ENCODE data around the gene HAND1. TPM values are rescaled to one million over a fixed set of nuclear protein-coding genes. Genes with fewer than 3 reads are reported as not detected.

Gene HAND1
- total RNA-seq, 4 donors from 2014 or later: not detected

- Histone ChIP-seq H3K4me1 (peaks cover 0 to 31% (median 0%) of the 10 kb centered on the region in 3 donors), H3K36me3 (no peaks in the 10 kb centered on the region), H3K4me3 (no peak overlapping the region), H3K27me3 (peaks cover 30 to 100% (median 64%) of the 10 kb centered on the region in 4 donors), H3K9me3 (no peaks in the 10 kb centered on the region), H3K27ac (no peak overlapping the region)
- TF ChIP-seq POLR2A (IDR thresholded peaks at IDR 0.05): no peak
- TF ChIP-seq, protein P1, sequence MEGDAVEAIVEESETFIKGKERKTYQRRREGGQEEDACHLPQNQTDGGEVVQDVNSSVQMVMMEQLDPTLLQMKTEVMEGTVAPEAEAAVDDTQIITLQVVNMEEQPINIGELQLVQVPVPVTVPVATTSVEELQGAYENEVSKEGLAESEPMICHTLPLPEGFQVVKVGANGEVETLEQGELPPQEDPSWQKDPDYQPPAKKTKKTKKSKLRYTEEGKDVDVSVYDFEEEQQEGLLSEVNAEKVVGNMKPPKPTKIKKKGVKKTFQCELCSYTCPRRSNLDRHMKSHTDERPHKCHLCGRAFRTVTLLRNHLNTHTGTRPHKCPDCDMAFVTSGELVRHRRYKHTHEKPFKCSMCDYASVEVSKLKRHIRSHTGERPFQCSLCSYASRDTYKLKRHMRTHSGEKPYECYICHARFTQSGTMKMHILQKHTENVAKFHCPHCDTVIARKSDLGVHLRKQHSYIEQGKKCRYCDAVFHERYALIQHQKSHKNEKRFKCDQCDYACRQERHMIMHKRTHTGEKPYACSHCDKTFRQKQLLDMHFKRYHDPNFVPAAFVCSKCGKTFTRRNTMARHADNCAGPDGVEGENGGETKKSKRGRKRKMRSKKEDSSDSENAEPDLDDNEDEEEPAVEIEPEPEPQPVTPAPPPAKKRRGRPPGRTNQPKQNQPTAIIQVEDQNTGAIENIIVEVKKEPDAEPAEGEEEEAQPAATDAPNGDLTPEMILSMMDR (IDR thresholded peaks at IDR 0.05): no peak
- WGBS, 2 donors: 7 to 20% methylated on average over 12 to 14 of the region's 15 CpGs
- DNase-seq: no peak
- intact Hi-C loops (cut with DNase I): no loop called here
These were observed 6.5 kb upstream of the HAND1 start for GRCh38 chr5:154484393-154485095.

- 11 to 13% methylated on average over 34 of the region's 34 CpGs for WGBS, 2 donors
- H3K9me3 ChIP-seq: no peaks in the 10 kb centered on the region
- no peak overlapping the region for H3K27ac ChIP-seq
- no peaks in the 10 kb centered on the region for H3K36me3 ChIP-seq
- intact Hi-C loops (cut with DNase I): no loop called here
- H3K4me1 ChIP-seq: peaks cover 3 to 38% (median 6%) of the 10 kb centered on the region in 3 donors
- DNase-seq: no peak
- no peak overlapping the region for H3K4me3 ChIP-seq
- TF ChIP-seq, protein P1 (IDR thresholded peaks at IDR 0.05): no peak
- no peak for TF ChIP-seq POLR2A (IDR thresholded peaks at IDR 0.05)
- peaks cover 36 to 100% (median 71%) of the 10 kb centered on the region in 4 donors for H3K27me3 ChIP-seq
These were observed 5.8 kb upstream of the HAND1 start for GRCh38 chr5:154483654-154484392.

- no peak for TF ChIP-seq POLR2A (IDR thresholded peaks at IDR 0.05)
- TF ChIP-seq, protein P1 (IDR thresholded peaks at IDR 0.05): no peak
- no peak for DNase-seq
- WGBS, 2 donors: 15 to 26% methylated on average over 10 to 12 of the region's 49 CpGs
These were observed 4.8 kb upstream of the HAND1 start for GRCh38 chr5:154482528-154483449.

GRCh38 chr5:154481584-154482381 lies 3.8 kb upstream of the HAND1 start:
- Histone ChIP-seq H3K4me1 (peaks cover 24 to 59% (median 24%) of the 10 kb centered on the region in 3 donors), H3K36me3 (no peaks in the 10 kb centered on the region), H3K27ac (no peak overlapping the region), H3K9me3 (no peaks in the 10 kb centered on the region), H3K27me3 (peaks cover 44 to 100% (median 89%) of the 10 kb centered on the region in 4 donors), H3K4me3 (no peak overlapping the region)
- no peak for DNase-seq
- WGBS, 2 donors: 20 to 21% methylated on average over 10 to 11 of the region's 11 CpGs
- intact Hi-C loops (cut with DNase I): no loop called here
- no peak for TF ChIP-seq POLR2A (IDR thresholded peaks at IDR 0.05)
- TF ChIP-seq, protein P1 (IDR thresholded peaks at IDR 0.05): no peak

More at GRCh38 chr5:154482528-154483449, 4.8 kb upstream of the HAND1 start:
- H3K9me3 ChIP-seq: no peaks in the 10 kb centered on the region
- H3K36me3 ChIP-seq: no peaks in the 10 kb centered on the region
- H3K27me3 ChIP-seq: peaks cover 38 to 100% (median 80%) of the 10 kb centered on the region in 4 donors
- intact Hi-C loops (cut with DNase I): no loop called here
- peaks cover 14 to 49% (median 16%) of the 10 kb centered on the region in 3 donors for H3K4me1 ChIP-seq
- no peak overlapping the region for H3K4me3 ChIP-seq
- no peak overlapping the region for H3K27ac ChIP-seq
